HG03060 (cell line): ENCODE measurements around the gene FOLH1.
"Not testable (repeated sequence)": the region's sequence is repeated elsewhere in the genome, so short reads cannot be mapped to it uniquely, and the experiment has no call there.

Experiments
- ATAC-seq: cut with Tn5 transposase; IDR thresholded peaks from one replicate; pipeline ENCODE4 v1.9.1; 2021; ENCODE audit warnings: low read depth, moderate number of reproducible peaks; ENCODE audit not compliant: unreplicated experiment

The FOLH1 gene

DNA sequence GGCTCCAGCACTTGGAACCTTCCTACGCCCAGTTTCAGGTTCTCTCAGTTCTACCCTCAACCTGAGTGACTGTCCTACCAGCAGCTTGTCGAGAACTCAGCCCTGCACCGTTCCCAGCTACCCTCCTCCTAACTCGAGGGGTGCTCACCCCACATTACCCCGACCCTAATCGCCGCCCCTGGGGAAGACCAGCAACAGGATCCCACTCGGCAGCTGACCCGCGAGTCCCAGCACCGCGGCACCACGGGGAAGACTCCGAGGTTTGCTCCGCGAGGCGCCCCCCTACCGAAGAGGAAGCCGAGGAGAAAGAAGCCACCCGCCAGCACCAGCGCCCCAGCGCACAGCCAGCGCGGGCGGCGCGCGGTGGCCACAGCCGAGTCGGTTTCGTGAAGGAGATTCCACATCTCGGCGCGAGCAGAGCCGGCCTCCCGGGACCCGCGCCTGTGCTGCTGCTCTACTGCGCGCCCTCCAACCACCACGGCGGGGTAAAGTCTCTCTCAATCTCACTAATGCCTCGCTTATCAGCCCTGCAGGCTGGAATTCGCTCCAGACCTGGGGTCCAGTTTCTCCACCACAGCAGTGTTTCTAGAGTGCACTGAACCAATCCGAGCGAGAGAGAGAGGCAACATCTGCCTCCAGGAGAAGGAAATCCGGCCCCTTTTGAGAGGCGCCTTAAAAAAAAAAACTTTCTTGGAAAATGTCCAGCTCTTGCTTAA, at the start of gene FOLH1:
FOLH1 (minus strand) TSS at position 597 of the 716 bp plus-strand sequence; CDS start at position 404, 193 bp downstream.
- no peak for ATAC-seq

GRCh38 chr11:49255148-49255547, 46.7 kb upstream of the FOLH1 start:
- ATAC-seq, result not testable (repeated sequence)

DNA sequence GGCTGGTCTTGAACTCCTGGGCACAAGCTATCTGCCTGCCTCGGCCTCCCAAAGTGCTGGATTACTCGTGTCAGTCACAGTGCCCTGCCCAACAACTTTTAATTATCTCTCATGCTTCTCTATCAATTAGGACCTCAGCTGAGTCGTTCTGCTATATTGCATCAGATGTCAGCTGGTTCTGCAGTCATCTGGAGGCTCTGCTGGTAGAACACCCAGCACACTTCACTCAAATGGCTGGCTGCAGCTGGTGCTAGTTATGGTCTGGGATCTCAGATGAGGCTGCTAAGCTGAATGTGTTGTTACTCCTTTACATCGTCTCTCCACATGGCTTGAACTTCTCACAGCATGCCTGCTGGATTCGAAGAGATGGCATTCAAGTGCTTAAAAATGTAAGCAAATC, 42.8 kb upstream of the FOLH1 start:
- not testable (repeated sequence) for ATAC-seq

DNA sequence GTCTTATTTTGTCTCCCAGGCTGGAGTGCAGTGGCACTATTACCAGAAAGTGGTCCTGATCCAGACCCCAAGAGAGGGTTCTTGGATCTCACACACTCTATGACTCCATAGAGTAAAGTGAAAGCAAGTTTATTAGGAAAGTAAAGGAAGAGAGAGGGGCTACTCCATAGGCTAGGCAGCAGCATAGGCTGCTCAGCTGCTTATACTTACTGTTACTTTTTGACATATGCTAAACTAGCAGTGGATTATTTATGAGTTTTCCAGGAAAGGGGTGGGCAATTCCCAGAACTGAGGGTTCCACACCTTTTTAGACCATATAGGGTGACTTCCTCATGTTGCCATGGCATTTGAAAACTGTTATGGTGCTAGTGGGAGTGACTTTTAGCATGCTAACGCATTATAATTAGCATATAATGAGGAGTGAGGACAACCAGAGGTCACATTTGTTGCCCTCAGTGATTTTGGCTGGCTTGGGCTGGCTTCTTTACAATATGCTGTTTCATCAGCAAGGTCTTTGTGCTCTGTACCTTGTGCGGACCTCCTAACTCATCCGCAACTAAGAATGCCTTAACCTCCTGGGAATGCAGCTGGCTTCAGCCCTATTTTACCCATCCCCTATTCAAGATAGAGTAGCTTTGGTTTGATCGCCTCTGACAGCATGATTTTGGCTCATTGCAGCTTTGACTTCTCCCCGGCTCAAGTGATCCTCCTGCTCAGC, 42.2 kb upstream of the FOLH1 start:
- ATAC-seq, result not testable (repeated sequence)

- ATAC-seq, result not testable (repeated sequence)
Observed at GRCh38 chr11:49249363-49249762, 41.0 kb upstream of the FOLH1 start.

DNA sequence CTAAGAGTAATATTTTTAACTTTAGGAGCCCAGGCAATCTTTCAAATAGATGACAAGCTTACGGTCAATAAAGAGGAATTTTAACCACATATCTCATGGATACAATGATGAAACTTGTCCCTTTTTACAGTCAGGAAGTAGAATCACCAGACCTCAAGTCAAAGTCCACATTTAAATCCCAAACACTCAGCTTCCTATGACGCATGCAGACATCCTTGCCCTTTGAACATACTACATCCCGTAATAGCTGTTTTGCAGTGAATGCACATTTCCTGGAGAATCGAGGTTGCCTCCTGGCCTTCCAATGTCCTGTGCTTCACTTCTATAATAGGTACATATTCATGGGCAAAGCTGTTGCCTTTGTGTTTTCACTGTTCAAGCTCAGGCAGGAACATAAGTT, 25.3 kb upstream of the FOLH1 start:
- not testable (repeated sequence) for ATAC-seq

- ATAC-seq, result not testable (repeated sequence)
Observed at GRCh38 chr11:49233019-49233418, 24.6 kb upstream of the FOLH1 start.

- not testable (repeated sequence) for ATAC-seq
Observed at GRCh38 chr11:49231725-49232124, 23.3 kb upstream of the FOLH1 start.

GRCh38 chr11:49230534-49230933, 22.1 kb upstream of the FOLH1 start:
- not testable (repeated sequence) for ATAC-seq

DNA sequence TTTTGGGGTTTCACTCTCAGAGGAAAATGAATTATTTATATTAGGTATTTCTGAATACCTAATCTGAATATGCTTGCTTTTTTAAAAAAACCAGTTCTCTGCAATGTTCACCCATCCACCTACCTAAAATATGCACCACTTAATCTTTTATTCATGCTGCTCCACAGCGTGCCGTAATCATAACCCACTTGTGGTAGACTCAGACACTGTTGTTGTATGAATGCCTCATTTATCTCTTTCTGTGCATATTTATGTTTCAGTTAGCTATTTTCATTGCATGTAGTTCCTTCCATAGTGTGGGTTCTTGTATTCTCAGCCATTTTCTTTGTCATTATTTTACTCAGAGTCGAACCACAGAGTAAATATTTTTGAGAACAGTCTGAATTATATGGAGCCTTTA, 21.6 kb upstream of the FOLH1 start:
- not testable (repeated sequence) for ATAC-seq

GRCh38 chr11:49229136-49229535, 20.7 kb upstream of the FOLH1 start:
- ATAC-seq, result not testable (repeated sequence)

DNA sequence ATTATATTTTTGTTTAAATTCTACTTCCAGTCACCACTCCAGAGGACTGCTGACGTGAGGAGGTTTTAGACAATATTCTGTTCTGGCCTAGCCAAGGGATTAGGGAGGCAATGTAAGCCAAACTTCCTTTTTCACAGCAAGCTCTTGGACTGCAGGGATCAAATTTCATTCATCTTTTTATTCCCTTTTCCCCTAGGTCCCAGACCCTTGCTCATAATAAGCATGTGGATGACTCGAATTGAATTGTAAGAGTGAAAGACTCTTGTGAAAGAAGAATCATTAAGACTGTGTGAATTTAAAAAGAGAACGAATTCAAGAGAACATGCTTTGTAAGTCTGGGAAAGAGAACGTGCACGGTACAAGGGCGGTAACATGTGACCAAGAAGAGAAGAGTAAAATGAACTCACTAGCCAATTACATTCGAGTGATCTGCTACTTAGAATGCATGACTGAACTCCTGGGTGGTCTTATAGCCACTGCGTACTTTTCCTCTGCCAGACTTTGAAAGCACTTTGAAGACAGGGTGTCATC, 16.9 kb upstream of the FOLH1 start:
- not testable (repeated sequence) for ATAC-seq

DNA sequence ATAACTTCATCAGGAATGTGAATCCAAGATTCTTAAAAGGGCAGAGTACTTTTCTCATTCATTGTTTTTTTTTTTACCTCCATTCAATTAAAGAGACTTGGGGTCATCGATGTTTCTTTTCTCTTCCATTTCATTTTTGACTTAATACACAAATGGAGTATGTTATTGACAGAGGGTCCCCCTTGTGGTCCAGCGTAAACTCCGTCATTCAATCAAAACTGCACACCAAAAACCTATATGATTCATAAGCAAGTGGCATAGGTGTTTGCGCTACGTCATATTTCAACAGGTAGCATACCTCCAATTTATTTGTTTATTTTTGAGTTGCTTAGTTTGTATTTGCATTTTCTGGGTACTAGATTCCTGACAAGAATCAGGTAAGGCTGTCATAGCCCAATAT, 12.7 kb upstream of the FOLH1 start:
- ATAC-seq, result no peak

- no peak for ATAC-seq
Observed at GRCh38 chr11:49213026-49213560, 4.7 kb upstream of the FOLH1 start.

- ATAC-seq, result not testable (repeated sequence)
Observed at GRCh38 chr11:49206999-49207398, 1.4 kb downstream of the FOLH1 start.

- no peak for ATAC-seq
Observed at GRCh38 chr11:49202287-49202976, 6.0 kb downstream of the FOLH1 start.

GRCh38 chr11:49196775-49197174, 11.6 kb downstream of the FOLH1 start:
- ATAC-seq, result not testable (repeated sequence)

DNA sequence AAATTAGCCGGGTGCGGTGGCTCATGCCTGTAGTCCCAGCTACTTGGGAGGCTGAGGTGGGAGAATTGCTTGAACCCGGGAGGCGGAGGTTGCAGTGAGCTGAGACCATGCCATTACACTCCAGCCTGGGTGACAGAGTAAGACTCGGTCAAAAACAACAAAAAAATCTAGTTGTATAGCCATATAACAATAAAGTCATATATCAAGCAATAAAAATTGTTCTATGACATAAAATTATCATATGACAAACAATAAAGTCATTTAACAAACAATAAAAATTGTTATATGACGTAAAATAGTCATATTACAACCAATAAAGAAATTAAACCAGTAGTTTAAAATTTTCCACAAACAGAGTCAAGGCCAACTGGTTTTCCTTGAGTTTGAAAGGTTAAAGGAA, 12.4 kb downstream of the FOLH1 start:
- not testable (repeated sequence) for ATAC-seq

GRCh38 chr11:49190287-49190686, 18.1 kb downstream of the FOLH1 start:
- not testable (repeated sequence) for ATAC-seq

GRCh38 chr11:49186225-49186624, 22.2 kb downstream of the FOLH1 start:
- ATAC-seq, result not testable (repeated sequence)

GRCh38 chr11:49185597-49185996, 22.8 kb downstream of the FOLH1 start:
- not testable (repeated sequence) for ATAC-seq
